COLO829 (cell line): ENCODE measurements around the gene HAP1.

Experiments
- DNase-seq: peaks from one replicate; pipeline ENCODE4 v3.0.0; 2012; ENCODE audit warnings: low spot score

Gene HAP1

DNA sequence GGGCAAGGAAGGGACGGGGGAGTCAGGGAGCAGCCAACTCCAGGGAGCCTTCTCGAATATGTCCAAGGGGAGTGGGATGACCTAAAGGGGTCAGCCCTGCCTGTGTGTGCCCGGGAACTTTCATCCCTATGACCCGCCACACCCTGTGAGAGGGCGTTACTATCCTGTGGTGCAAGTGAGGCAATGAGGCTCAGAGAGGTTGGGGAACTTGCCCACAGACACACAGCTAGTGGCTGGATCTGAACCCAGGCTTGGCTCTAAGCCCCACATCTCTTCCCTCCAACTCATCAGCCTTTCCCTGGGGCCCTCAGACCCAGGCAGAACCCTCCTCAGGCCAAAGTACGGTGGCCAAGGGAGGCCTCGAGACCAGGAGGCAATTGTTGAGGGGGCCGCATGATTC lies 28.9 kb upstream of the HAP1 start:
- no peak for DNase-seq

DNA sequence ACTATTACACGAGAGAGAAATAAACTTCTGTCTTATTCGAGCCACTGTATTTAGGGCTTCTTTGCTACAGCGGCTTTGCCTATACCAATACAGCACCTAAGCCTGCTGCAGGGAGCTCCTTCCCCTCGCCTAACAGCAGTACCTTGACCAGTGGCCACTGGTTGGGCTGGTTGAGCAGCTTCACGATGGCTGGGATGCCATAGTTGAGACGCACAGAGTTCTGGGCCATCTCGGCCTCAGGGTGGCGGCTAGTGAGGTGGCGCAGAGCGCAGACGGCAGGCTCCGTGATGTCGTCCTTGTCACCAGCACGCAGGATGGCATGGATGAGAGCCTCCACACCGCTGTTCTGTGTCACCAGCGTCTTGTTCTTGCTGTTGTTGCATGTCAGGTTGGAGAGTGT lies 28.4 kb upstream of the HAP1 start:
- DNase-seq: no peak

DNA sequence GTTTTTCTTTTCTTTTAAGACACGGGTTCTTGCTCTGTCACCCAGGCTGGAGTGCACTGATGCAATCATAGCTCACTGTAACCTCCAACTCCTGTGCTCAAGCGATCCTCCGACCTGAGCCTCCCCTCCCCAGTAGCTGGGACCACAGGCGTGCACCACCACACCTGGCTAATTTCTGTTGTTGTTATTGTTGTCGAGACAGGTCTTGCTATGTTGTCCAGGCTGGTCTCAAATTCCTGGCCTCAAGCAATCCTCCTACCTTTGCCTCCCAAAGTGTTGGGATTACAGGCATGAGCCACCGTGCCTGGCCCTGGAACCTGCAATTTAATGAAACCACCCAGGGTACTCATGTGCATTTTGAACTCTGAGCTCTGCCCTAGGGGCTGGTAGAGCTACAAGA lies 27.9 kb upstream of the HAP1 start:
- DNase-seq: no peak

DNA sequence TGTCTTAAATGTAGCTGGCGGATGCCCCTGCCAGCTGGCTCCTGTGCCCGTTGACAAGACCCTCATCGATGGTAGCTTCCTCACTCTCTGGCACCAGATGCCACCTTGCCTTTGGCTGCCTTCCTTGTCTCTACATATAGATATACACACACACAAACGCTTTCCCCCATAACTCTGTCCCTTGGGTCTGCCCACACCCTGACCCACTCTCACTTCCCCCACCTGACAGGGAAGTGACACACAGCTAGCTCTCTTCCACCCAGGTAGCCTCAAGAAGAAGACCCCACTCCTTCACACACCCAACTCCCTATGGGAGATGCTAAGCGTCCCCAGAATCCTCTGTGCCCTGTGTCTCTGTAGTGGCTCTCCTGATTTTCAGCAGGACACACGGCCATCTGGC lies 26.4 kb upstream of the HAP1 start:
- no peak for DNase-seq

DNA sequence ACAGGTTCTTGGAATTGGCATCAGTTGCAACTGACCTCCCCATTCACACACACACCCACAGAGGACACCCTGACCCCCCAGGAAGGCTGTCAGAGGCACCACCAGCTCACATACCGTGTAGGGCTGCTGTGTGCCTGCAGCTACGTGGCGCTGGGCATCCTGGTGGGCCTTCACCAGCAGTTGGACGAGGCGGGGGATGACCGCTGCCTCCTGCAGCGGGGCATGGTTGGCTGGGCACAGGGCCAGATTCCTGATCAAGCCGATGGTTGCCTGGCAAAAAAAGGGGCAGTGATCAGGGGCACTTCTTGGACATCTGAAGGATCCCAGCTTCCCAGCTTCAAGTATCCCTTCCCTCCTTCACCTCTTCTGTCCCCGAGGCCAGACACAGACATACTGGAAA lies 24.2 kb upstream of the HAP1 start:
- DNase-seq: no peak

DNA sequence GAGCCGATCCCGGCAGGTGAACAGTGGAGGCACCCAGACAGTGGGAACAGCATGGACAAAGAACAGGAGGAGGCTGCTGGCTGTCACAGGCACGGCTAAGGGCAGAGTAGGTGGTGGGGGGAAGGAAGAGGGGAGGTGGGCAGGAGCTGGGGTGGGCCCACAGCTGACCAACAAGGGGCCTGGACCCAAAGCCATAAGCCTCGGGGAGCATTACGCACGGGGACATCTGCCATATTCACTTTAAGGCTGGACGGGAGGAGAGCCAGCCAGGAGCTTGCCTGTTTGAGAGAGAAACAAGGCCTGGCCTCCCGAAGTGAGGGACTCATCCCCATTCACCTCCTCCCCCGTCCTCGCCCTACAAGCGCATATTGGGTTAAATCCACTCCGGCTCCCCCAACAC lies 19.6 kb upstream of the HAP1 start:
- no peak for DNase-seq

DNA sequence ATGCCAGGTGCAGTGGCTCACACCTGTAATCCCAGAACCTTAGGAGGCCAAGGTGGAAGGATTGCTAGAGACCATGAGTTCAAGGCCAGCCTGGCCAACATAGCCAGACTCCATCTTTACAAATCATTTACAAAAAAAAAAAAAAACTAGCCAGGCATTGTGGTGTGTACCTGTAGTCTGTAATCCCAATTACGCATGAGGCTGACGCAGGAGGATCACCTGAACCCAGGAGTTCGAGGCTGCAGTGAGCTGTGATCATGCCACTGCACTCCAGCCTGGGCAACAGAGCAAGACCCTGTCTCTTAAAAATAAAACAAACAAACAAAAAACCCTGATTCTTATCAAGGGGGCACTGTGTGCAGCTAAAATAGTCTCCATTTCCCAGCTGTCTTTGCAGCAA lies 16.8 kb upstream of the HAP1 start:
- no peak for DNase-seq

DNA sequence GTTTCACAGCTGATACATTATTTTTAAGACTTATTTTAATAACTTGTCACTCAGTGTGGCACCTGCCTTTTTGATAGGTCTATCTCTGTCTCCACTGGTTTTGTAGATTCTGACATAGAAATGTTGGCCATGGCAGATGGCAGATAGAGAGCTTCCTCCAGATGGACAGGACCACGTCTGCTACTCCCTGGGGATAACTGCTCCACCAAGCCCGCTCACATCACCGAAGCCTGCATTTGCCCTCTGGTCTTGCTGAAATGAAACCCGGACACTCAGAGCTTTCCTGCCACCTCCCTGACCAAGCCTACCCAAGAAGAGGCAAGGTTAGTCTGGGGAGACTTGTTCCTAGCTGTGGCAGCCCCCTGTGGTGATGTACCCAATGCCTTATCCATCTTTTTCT lies 16.4 kb upstream of the HAP1 start:
- DNase-seq: no peak

DNA sequence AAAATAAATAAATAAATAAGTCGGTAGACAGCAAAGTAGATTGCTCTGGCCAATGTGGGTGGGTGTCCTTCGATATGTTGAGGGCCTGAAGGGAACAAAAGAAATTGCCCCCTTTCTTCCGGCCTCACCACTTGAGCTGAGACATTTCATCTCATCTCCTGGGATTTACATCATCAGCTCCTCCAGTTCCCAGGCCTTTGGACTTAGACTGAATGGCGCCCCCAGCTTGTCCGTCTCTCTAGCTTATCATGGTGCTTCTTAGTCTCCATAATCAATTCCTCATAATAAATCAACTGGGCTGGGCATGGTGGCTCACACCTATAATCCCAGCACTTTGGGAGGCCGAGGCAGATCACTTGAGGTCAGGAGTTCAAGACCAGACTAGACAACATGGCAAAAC lies 13.8 kb upstream of the HAP1 start:
- DNase-seq: no peak

DNA sequence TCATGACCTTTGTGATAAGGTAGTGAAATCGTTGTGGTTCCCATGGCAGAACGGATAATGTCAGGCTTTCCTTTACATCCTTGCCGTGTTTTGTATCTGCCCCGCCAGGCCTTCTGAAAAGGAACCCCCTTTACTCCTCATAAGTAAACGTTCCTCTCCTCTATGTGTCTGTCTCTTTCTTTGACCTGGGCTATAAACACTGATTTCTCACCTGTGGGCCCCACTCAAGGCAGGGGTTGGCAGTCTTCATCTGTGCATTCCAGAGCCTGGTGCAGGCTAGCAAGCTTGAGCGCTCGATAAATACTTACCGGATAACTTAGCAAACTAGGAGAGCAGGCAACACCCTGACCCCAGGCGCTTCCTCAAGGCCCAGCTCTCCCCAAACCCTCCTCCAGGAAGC lies 7.3 kb upstream of the HAP1 start:
- DNase-seq: no peak

DNA sequence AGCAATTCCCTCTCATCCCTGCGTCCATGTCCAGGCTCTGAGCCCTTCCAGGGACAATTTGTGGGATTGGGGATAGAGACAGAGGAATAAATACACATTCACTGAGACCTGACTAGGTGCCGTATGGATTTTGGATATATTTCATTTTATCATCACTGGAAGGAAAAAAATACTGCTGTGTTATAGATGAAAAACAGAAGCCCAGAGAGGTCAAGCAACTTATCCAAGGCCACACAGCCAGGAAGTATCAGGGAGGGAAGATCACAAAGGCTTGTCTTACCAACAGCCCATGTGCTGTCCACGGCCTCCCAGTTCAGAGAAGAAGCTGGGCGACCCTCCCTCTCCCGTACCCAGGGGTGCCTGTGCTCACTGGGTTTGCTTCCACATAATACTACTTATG lies 6.1 kb upstream of the HAP1 start:
- no peak for DNase-seq

DNA sequence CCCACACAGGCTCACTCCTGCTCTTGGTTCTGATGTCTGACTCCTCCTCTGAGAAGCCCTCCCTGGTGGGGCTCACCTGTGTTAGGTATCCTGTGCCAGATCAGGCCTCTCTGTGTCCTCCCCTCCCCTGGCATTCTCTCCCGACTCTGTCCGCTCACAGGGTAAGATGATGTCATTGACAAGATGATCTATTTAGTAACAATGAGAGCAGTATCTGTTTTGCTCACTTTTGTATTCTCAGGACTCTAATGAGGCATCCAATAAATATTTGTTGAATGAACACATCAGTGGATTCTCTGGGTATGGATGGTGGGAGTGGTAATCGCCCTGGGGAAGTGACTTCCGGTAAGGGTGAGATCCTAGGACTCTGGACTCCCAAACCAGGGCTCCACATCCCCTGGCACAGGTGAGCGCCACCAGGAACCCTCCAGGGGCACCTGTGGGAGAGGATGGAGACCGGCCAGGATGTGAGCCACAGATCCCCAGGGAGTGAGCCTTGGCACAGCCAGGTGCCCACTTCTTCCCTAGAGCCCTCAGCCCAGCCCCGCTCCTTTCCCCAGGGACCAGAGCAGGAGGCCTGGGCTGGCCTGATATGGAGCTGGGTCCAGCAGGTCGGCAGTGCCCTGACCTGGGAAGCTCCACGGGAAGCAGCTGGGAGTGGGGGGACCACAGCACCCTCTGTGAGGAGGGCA lies 5.4 kb upstream of the HAP1 start:
- no peak for DNase-seq

DNA sequence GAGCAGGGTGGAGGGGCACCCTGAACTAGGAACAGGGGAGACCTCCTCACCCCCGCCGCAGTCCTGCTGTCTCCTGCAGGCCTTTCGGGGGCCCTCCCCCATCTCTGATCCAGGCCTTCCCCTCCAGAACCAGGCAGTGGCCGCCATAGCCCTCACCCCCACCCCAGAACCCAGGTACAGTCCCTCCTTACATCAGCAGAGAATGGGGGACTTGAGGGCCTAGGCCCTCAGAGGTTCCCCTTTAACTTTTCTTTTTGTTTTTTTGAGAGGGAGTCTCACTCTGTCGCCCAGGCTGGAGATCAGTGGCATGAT lies 4.3 kb upstream of the HAP1 start:
- DNase-seq: no peak

DNA sequence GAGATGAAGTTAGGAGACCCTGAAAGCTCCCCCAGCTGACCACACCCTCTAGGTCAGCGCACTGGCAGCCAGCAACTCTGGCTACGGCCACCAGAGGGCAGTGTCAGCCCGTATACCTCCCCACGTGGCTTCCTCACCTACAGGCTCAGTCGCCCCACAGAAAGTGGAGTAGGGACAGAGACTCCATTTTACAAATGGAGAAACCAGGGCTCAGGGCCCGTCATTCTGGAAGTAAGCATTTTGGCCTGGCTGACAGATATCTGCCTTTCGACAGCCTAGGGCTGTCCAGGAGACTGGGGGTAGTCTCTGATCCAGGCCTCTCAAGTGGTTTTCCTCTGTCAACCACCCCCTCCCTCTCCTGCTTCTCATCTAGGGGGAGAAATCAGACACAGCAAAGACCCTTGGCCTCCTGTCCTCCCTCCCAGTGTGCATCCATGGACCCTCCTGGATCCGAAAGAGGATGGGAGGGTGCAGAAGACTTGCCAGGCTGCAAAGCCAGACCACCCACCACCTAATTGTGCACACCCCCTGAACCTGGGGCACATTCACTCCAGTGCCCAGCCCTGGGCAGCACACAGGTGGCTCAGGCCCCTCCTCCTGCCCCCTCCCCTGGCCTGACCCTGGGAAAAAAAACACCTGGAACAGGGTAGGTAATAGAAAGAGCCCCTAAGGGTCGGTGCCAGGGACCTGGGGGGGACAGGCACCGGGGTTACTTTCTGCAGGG lies 3.8 kb upstream of the HAP1 start:
- peak; percentile 88 for DNase-seq

DNA sequence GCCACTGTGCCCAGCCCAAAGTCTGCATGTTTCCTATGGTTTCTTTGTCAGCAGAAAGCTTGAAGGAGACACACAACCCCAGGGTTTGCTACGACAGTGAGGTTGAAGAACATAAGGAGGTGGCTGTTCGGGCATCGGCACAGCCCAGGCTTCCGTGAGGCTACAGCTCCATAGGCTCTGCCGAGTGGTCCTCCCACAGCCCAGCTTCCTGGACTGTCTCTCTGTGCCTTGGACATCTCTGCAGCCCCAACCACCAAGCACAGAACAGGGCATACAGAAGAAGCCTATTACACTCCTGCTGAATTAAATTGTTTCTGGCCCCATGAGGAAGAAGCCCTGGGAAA lies 3.2 kb upstream of the HAP1 start:
- peak; percentile 26 for DNase-seq

DNA sequence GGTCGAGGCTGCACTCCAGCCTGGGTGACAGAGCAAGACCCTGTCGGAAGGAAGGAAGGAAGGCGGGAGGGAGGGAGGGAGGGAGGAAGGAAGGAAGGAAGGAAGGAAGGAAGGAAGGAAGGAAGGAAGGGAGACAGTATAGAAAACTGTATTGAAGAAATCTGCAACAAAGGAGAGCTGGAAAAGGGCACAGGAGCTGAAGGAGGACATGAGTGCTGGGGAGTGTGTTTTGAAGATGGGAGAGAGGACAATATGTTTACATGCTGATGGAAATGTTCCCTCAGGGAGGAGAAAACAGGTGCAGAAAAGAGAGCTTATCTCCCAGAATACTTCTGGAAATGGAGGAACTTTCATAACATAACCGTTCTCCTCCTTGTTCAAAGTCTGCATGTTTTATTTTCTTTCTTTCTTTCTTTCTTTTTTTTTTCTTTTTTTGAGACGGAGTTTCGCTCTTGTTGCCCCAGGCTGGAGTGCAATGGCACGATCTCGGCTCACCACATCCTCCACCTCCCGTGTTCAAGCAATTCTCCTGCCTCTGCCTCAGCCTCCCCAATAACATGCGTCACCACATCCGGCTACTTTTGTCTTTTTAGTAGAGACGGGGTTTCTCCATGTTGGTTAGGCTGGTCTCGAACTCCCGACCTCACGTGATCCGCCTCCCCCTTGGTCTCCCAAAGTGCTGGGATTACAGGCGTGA lies 2.7 kb upstream of the HAP1 start:
- no peak for DNase-seq

DNA sequence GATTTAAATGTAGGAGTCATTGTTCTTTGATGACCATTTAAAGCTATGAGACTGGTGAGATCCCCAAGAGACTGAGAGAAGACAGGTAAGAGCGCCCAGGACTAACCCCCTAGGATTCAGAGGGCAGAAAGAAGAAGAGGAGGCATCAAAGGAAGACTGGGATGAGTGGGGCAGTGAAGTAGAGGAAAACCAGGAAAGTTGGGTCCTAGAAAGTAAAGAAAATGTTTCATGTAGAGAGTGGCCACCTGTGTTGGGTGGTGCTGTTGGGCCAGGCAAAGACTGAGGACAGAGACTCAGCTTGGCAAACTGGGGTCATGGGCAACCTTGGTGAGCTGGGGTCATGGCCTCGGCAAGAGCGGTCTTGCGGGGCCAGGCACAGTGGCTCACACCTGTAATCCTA lies 1.3 kb upstream of the HAP1 start:
- no peak for DNase-seq

DNA sequence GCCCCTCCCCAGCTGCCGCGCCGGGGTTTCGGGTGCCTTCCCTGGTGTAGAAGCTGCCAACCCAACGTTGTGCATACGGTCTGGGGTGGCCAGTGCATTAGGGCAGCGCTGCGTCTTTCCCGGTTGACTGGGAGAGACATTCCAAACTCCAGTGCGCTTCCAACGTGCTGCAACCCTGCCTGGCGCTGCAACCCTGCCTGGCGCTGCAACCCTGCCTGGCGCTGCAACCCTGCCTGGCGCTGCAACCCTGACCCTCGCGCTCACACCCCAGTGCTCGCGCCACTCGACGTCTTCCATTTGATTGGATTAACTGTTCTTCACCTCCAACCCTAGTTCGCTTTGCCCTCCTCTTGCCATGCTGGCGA lies 488 bp upstream of the HAP1 start:
- no peak for DNase-seq

DNA sequence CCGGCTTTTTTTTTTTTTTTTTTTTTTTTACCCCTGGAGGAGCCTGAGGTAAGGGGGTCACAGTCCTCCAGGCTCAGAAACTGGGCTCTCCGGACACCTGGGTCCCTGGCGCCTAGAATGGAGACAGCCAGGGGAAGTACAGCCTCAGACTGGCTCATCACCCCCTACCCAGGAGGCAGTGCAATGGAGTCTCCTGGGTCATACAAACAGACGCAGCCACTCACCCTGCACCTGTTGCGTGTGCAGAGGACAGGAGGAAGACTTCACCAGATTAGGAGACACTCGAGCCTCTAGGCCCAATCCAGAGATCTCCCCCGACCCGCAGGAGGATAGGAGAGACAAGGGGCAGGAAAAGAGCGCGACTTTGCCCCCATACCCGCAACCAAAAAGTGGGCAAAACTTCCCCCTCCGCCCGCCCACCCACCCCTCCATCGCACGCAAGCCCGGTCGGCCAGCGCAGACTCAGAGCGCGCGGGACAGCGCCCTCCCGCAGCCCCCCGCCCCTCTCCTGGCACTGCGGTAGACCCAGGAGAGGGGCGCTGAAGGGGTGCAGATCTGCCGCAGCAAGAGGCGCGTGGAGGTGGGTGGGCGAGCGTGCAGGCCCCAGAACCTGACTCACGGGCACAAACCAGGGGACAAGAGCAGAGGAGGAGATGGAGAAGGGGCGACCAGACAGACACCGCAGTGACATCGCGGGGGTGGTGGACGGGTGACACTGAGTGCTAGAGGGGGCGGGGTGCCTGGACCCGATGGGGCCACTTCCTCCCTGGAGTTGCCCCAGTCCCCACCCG lies 900 bp downstream of the HAP1 start:
- no peak for DNase-seq

DNA sequence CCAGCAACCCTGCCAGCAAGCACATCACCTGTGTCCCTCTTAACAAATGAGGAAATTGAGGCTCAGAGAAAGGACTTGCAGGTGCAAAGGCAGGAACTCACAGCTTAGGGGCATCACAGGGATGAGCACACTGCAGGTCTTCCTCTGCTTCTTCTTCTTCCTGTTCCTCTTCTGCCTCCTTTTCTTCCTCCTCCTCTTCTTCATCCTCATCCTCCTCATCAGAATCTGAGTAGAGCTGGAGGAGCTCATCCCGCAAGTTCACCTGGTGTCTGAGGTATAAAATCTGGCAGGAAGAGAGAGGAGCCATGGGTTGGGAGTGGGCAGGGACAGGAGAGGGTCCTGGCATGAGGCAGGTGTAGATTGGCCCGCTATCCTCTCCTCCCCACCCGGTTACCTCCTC lies 2.6 kb downstream of the HAP1 start:
- DNase-seq: no peak

DNA sequence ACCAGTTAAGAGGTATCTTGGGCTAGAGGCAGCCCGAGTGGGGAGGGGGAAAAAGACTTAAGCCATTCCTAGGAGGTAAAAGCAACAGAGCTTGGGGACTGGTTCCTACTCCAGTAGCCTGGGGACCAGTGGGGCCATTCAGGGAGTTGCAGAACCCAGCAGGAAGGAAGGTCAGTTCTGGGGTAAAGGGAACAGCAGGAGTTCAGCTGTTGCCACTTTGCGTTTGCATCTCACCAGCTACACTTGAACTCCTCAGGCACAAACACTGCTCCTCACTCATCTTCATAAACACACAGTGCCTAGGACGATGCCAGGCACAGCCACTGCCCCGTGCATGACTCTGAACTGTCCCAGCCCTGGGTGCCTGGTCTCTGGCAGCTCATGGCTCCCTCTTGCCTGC lies 4.0 kb downstream of the HAP1 start:
- no peak for DNase-seq

DNA sequence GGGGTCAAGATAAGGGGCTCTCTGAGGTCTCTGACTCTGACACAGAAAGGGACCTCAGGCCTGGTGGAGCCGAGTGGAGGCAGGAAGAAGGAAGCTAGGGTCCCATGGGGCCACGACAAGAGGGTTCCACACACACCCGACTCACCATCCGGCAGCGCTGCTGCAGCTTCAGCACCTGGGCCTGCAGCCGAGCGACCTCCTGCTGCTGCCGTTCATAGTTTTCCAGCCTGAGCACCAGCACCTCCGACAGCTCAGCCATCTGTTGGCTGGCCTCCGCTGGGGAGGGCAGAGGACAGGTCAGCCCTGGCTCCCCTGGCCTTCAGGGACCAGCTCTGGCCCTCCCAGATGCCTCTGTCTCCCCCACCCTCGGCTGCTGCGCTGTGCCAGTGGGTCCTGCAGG lies 6.4 kb downstream of the HAP1 start:
- no peak for DNase-seq

DNA sequence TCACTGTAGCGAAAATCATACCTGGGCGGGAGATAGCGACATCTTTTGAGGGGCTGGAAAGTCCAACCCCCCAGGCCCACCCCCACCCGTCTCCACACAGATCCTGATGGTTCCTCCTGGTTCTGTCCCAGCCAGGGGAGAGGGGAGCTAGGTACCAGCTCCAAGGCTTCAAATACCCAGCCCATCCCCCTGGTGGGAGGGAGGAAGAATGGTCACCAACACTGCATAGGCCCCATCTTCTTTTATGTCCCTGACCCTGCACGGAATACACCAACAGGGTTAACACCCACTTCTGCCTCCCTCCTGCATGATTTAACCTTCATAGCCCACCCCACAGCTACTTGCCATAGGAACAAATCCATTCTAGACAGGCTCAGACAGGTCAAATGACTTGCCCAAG lies 9.3 kb downstream of the HAP1 start:
- no peak for DNase-seq
